Fibroblast of lung (primary cell): Measurements from ENCODE around the gene FAM174C. TPM values are rescaled to one million over a fixed set of nuclear protein-coding genes. Genes with fewer than 3 reads are reported as not detected.
A peak's percentile ranks its signal among the peaks of the same experiment; 100 is the strongest.

Experiments used
- DNase-seq, 2 donors: peaks; one replicate each; pipeline versions ENCODE4 v3.0.0 to v3.0.0-alpha.2; 2010; ENCODE audit warnings: low read depth in 2 of 2
- H2AFZ ChIP-seq: 2 replicates; pipeline ENCODE4 v1.5.1; 2012; ENCODE audit warnings: low read length, control low read depth, inconsistent platforms
- H3K27ac ChIP-seq: 2 replicates; pipeline ENCODE4 v1.5.1; 2011; ENCODE audit warnings: low read length, control low read depth; ENCODE audit not compliant: insufficient read depth
- H3K27me3 ChIP-seq: 2 replicates; pipeline ENCODE4 v1.5.1; 2011; ENCODE audit warnings: mild to moderate bottlenecking, low read length; ENCODE audit not compliant: control insufficient read depth, insufficient read depth
- H3K36me3 ChIP-seq: 2 replicates; pipeline ENCODE4 v1.5.1; 2011; ENCODE audit warnings: low read length; ENCODE audit not compliant: control insufficient read depth, insufficient read depth
- H3K4me1 ChIP-seq: 2 replicates; pipeline ENCODE4 v1.5.1; 2011; ENCODE audit warnings: low read length; ENCODE audit not compliant: control insufficient read depth, insufficient read depth; ENCODE audit errors: extremely low read depth
- H3K4me2 ChIP-seq: 2 replicates; pipeline ENCODE4 v1.5.1; 2011; ENCODE audit warnings: low read length, control low read depth; ENCODE audit not compliant: insufficient read depth; ENCODE audit errors: extremely low read depth
- H3K4me3 ChIP-seq, 4 experiments: fragments of 200-600 bp in 1 of 4; sonication (generic) in 1 of 4; replicated peaks in 1 of 4; 2 replicates each; pipeline ENCODE4 v1.5.1; 2011 to 2016; ENCODE audit warnings: low read length in 4 of 4, low read depth in 3 of 4, mild to moderate bottlenecking in 3 of 4, control low read depth in 2 of 4, inconsistent platforms in 1 of 4, mixed read lengths in 1 of 4; ENCODE audit not compliant: insufficient read depth in 1 of 4; ENCODE audit errors: control extremely low read depth in 1 of 4
- H3K79me2 ChIP-seq: 2 replicates; pipeline ENCODE4 v1.5.1; 2012; ENCODE audit warnings: mild to moderate bottlenecking, low read length, inconsistent platforms; ENCODE audit not compliant: control insufficient read depth, insufficient read depth
- H3K9ac ChIP-seq: 2 replicates; pipeline ENCODE4 v1.5.1; 2011; ENCODE audit warnings: mild to moderate bottlenecking, low read length, control low read depth; ENCODE audit not compliant: insufficient read depth
- H3K9me3 ChIP-seq: 2 replicates; pipeline ENCODE4 v1.5.1; 2012; ENCODE audit warnings: low read depth, low read length; ENCODE audit not compliant: control insufficient read depth, insufficient read depth
- H4K20me1 ChIP-seq: 2 replicates; pipeline ENCODE4 v1.5.1; 2011; ENCODE audit warnings: low read length; ENCODE audit not compliant: control insufficient read depth, insufficient read depth; ENCODE audit errors: extremely low read depth
- CTCF ChIP-seq, 2 donors: IDR thresholded peaks in 1 of 2; conservative IDR thresholded peaks in 1 of 2; 1 replicate in 1 of 2; 2 replicates in 1 of 2; pipeline ENCODE4 v1.5.1; 2011 to 2012; ENCODE audit warnings: low read length in 2 of 2, control low read depth in 1 of 2, inconsistent platforms in 1 of 2, low read depth in 1 of 2, mild to moderate bottlenecking in 1 of 2
- EZH2 ChIP-seq: IDR thresholded peaks from 2 replicates; pipeline ENCODE4 v1.5.1; 2012; ENCODE audit warnings: low read length, control low read depth, mild to moderate bottlenecking; ENCODE audit errors: missing control alignments
- polyA plus RNA-seq, 2 donors: library from polyadenylated mRNA; depleted of rRNA in 1 of 2; stranded (reverse) in 1 of 2; unstranded in 1 of 2; fragments of >200 nt; gene quantifications; 2 replicates each; pipeline ENCODE4 v1.2.1, GENCODE V29; 2011 to 2012; ENCODE audit warnings: missing spikeins in 1 of 2
- total RNA-seq: library from RNA; depleted of rRNA; stranded (reverse); fragments of >200 nt; gene quantifications from 2 replicates; pipeline ENCODE4 v1.2.1, GENCODE V29; 2014

The FAM174C gene
- total and polyA plus RNA-seq, 2 donors (not counting 1 experiment from before 2014, with no cell fraction given) = 16.1 to 22.5 TPM

GRCh38 chr19:1253514-1254080, 21.7 kb upstream of the FAM174C start:
- Histone ChIP-seq H4K20me1 (no peaks in the 10 kb centered on the region), H3K9ac (peak overlapping the region; percentile 88), H3K36me3 (peaks cover 51% of the 10 kb centered on the region), H3K4me3 (peak overlapping the region; percentile 31 to 95 (median 54)), H3K9me3 (no peaks in the 10 kb centered on the region), H2AFZ (no peak overlapping the region), H3K4me2 (peak overlapping the region; percentile 82), H3K79me2 (peaks cover 73% of the 10 kb centered on the region), H3K27ac (peak overlapping the region; percentile 97), H3K27me3 (no peaks in the 10 kb centered on the region), H3K4me1 (peaks cover 29% of the 10 kb centered on the region)
- DNase-seq = peak in 1 of 2 donors; percentile 86
- TF ChIP-seq CTCF (conservative IDR thresholded peaks at IDR 0.05 in 1 of 2, IDR thresholded peaks at IDR 0.05 in 1 of 2; ENCODE audit: low read depth in 1 of 2, low read length in 2 of 2) (no peak), EZH2 (no peak)

DNA sequence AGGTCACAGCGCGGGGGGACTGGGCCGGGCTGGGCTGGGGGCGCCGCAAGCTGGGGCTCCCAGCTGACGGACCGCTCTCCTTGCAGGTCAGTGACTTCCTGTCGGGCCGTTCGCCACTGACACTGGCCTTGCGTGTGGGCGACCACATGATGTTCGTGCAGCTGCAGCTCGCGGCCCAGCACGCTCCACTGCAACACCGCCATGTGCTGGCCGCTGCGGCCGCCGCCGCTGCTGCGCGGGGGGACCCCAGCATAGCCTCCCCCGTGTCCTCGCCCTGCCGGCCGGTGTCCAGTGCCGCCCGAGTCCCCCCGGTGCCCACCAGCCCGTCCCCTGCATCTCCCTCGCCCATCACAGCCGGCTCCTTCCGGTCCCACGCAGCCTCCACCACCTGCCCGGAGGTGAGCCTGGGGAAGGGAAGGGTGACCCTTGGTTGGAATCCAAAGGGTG, 21.2 kb upstream of the FAM174C start:
- Histone ChIP-seq H4K20me1 (no peaks in the 10 kb centered on the region), H3K27me3 (no peaks in the 10 kb centered on the region), H3K27ac (peak overlapping the region; percentile 97), H3K79me2 (peaks cover 73% of the 10 kb centered on the region), H3K9me3 (no peaks in the 10 kb centered on the region), H2AFZ (no peak overlapping the region), H3K4me1 (peaks cover 34% of the 10 kb centered on the region), H3K4me3 (peak overlapping the region in 3 of 4 experiments; percentile 45 to 95 (median 64)), H3K9ac (peak overlapping the region; percentile 88), H3K36me3 (peaks cover 51% of the 10 kb centered on the region), H3K4me2 (peak overlapping the region; percentile 82)
- DNase-seq = no peak
- TF ChIP-seq CTCF (conservative IDR thresholded peaks at IDR 0.05 in 1 of 2, IDR thresholded peaks at IDR 0.05 in 1 of 2; ENCODE audit: low read depth in 1 of 2, low read length in 2 of 2) = no peak
- TF ChIP-seq EZH2 = no peak

DNA sequence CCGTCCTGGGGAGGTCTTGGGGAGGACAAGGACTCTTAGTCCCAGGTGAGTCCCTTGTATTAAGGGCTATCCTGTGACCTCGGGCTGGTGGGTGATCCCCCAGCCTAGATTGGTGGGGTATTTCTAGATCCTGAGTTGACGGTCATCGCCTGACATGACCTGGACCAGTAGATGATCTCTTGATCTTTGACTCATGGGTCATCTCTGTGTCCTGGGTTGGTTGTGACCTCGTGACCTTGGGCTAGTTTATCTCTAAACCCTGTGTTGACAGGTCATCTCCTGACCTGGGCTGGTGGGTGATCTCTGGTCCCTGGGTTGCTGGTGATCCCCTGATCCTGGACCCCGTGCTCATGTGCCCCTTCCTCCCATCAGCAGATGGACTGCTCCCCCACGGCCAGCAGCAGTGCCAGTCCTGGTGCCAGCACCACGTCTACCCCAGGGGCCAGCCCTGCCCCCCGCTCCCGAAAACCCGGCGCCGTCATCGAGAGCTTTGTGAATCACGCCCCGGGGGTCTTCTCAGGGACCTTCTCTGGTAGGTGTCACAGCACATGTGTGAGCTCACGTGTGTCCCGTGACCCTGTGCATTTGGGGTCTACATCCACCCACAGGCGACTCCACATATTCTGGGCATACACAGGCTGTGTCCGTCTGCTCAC, 20.7 kb upstream of the FAM174C start:
- TF ChIP-seq EZH2 = no peak
- peak overlapping the region in 3 of 4 experiments; percentile 28 to 45 (median 35) for H3K4me3 ChIP-seq
- H3K4me1 ChIP-seq = peaks cover 39% of the 10 kb centered on the region
- peak overlapping the region; percentile 88 for H3K9ac ChIP-seq
- H3K9me3 ChIP-seq = no peaks in the 10 kb centered on the region
- no peaks in the 10 kb centered on the region for H3K27me3 ChIP-seq
- peak overlapping the region; percentile 97 for H3K27ac ChIP-seq
- peaks cover 73% of the 10 kb centered on the region for H3K79me2 ChIP-seq
- peak overlapping the region; percentile 82 for H3K4me2 ChIP-seq
- H2AFZ ChIP-seq = no peak overlapping the region
- no peak for DNase-seq
- peaks cover 51% of the 10 kb centered on the region for H3K36me3 ChIP-seq
- H4K20me1 ChIP-seq = no peaks in the 10 kb centered on the region
